WTC11 (cell line): ENCODE data around the gene SAMD8. TPM values are rescaled to one million over a fixed set of nuclear protein-coding genes. Genes with fewer than 3 reads are reported as not detected.

Source experiments
- ATAC-seq: fragments of 200-7000 bp; cut with Tn5 transposase; 2 replicates; pipeline ENCODE4 v1.10.0; 2021; ENCODE audit warnings: mild to moderate bottlenecking, moderate library complexity
- CTCF ChIA-PET: fragments of 300-600 bp; sonication (Branson Sonifier 250); formaldehyde crosslinking; loops from one replicate; lab custom pipeline; 2021; ENCODE audit warnings: antibody characterized with exemption; lab: Charles Lee
- POLR2A ChIA-PET: fragments of 350-600 bp; sonication (Branson Sonifier 250); formaldehyde crosslinking; loops from one replicate; lab custom pipeline; 2021; ENCODE audit warnings: antibody characterized with exemption; lab: Charles Lee
- DNase-seq: peaks from one replicate; pipeline ENCODE4 v3.0.0; 2021; ENCODE audit warnings: low spot score
- H3K27ac Mint-ChIP-seq: 2 replicates; pipeline ENCODE4 v1.8.0; 2021; ENCODE audit warnings: mixed read lengths
- H3K27me3 Mint-ChIP-seq: 2 replicates; pipeline ENCODE4 v1.8.0; 2021; ENCODE audit warnings: low read depth, mild to moderate bottlenecking, moderate library complexity, mixed read lengths
- H3K36me3 Mint-ChIP-seq: 2 replicates; pipeline ENCODE4 v1.8.0; 2021; ENCODE audit warnings: mixed read lengths
- H3K4me1 Mint-ChIP-seq: 2 replicates; pipeline ENCODE4 v1.8.0; 2022; ENCODE audit warnings: mixed read lengths
- H3K4me3 Mint-ChIP-seq: 2 replicates; pipeline ENCODE4 v1.8.0; 2021; ENCODE audit warnings: mild to moderate bottlenecking, moderate library complexity, mixed read lengths
- H3K9me3 Mint-ChIP-seq: 2 replicates; pipeline ENCODE4 v1.8.0; 2021; ENCODE audit warnings: mixed read lengths
- CBFB ChIP-seq: sonication (generic); formaldehyde crosslinking; IDR thresholded peaks from 2 replicates; pipeline ENCODE4 v1.8.1; 2022; ENCODE audit warnings: mild to moderate bottlenecking, low read depth, missing genetic modification reagents
- E2F1 ChIP-seq: sonication (generic); formaldehyde crosslinking; IDR thresholded peaks from 2 replicates; pipeline ENCODE4 v1.8.0; 2022; ENCODE audit warnings: mild to moderate bottlenecking, missing genetic modification reagents
- ELF4 ChIP-seq: sonication (generic); formaldehyde crosslinking; IDR thresholded peaks from 2 replicates; pipeline ENCODE4 v1.8.1; 2022; ENCODE audit warnings: low read depth, mild to moderate bottlenecking, moderate library complexity, missing genetic modification reagents
- ESRRA ChIP-seq: sonication (generic); formaldehyde crosslinking; IDR thresholded peaks from 2 replicates; pipeline ENCODE4 v1.8.1; 2022; ENCODE audit warnings: mild to moderate bottlenecking, missing genetic modification reagents, borderline replicate concordance
- FOXK1 ChIP-seq: sonication (generic); formaldehyde crosslinking; IDR thresholded peaks from 2 replicates; pipeline ENCODE4 v1.8.0; 2022; ENCODE audit warnings: mild to moderate bottlenecking, moderate library complexity, missing genetic modification reagents
- GRHL2 ChIP-seq: fragments of 250-450 bp; sonication (Bioruptor Pico); IDR thresholded peaks from 2 replicates; pipeline ENCODE4 v1.8.0; 2022; ENCODE audit warnings: mild to moderate bottlenecking, moderate library complexity; ENCODE audit not compliant: insufficient replicate concordance, severe bottlenecking
- IRF1 ChIP-seq: sonication (generic); formaldehyde crosslinking; IDR thresholded peaks from 2 replicates; pipeline ENCODE4 v1.8.0; 2023; ENCODE audit warnings: missing genetic modification reagents
- MAX ChIP-seq: sonication (generic); formaldehyde crosslinking; IDR thresholded peaks from 2 replicates; pipeline ENCODE4 v1.8.0; 2022; ENCODE audit warnings: mild to moderate bottlenecking, missing genetic modification reagents
- MXD4 ChIP-seq: fragments of 250-450 bp; sonication (Bioruptor Pico); IDR thresholded peaks from 2 replicates; pipeline ENCODE4 v1.8.0; 2021; ENCODE audit warnings: mild to moderate bottlenecking, moderate library complexity, borderline replicate concordance
- MYBL2 ChIP-seq: sonication (generic); formaldehyde crosslinking; IDR thresholded peaks from 2 replicates; pipeline ENCODE4 v1.8.1; 2023; ENCODE audit warnings: mild to moderate bottlenecking, moderate library complexity, missing genetic modification reagents
- NR3C1 ChIP-seq: sonication (generic); formaldehyde crosslinking; conservative IDR thresholded peaks from 2 replicates; pipeline ENCODE4 v1.8.1; 2023; ENCODE audit warnings: low read depth, mild to moderate bottlenecking, missing genetic modification reagents
- RELA ChIP-seq: sonication (generic); formaldehyde crosslinking; IDR thresholded peaks from 2 replicates; pipeline ENCODE4 v1.8.1; 2022; ENCODE audit warnings: missing genetic modification reagents, mild to moderate bottlenecking, borderline replicate concordance
- SMAD4 ChIP-seq: sonication (generic); formaldehyde crosslinking; IDR thresholded peaks from 2 replicates; pipeline ENCODE4 v1.8.0; 2022; ENCODE audit warnings: mild to moderate bottlenecking, missing genetic modification reagents
- SP1 ChIP-seq: sonication (generic); formaldehyde crosslinking; conservative IDR thresholded peaks from 2 replicates; pipeline ENCODE4 v1.8.1; 2022; ENCODE audit warnings: missing genetic modification reagents
- STAT6 ChIP-seq: sonication (generic); formaldehyde crosslinking; conservative IDR thresholded peaks from 2 replicates; pipeline ENCODE4 v1.8.1; 2023; ENCODE audit warnings: mild to moderate bottlenecking, low read depth, missing genetic modification reagents, moderate library complexity
- TEAD1 ChIP-seq: sonication (generic); formaldehyde crosslinking; IDR thresholded peaks from 2 replicates; pipeline ENCODE4 v1.8.0; 2022; ENCODE audit warnings: mild to moderate bottlenecking, missing genetic modification reagents
- TEAD4 ChIP-seq: sonication (generic); formaldehyde crosslinking; IDR thresholded peaks from 2 replicates; pipeline ENCODE4 v1.8.0; 2022; ENCODE audit warnings: mild to moderate bottlenecking, missing genetic modification reagents
- ZBTB21 ChIP-seq: sonication (generic); formaldehyde crosslinking; IDR thresholded peaks from 2 replicates; pipeline ENCODE4 v1.8.1; 2023; ENCODE audit warnings: mild to moderate bottlenecking, missing genetic modification reagents, borderline replicate concordance
- ZNF232 ChIP-seq: sonication (generic); formaldehyde crosslinking; IDR thresholded peaks from 2 replicates; pipeline ENCODE4 v1.8.0; 2022; ENCODE audit warnings: mild to moderate bottlenecking, missing genetic modification reagents
- ZNF423 ChIP-seq: fragments of 250-450 bp; sonication (Bioruptor Pico); IDR thresholded peaks from 2 replicates; pipeline ENCODE4 v2.1.2; 2022; ENCODE audit warnings: mild to moderate bottlenecking, moderate library complexity
- ZNF671 ChIP-seq: fragments of 250-450 bp; sonication (Bioruptor Pico); IDR thresholded peaks from 2 replicates; pipeline ENCODE4 v1.8.0; 2021; ENCODE audit warnings: mild to moderate bottlenecking
- total RNA-seq: library from RNA; stranded (reverse); gene quantifications from 3 replicates; pipeline ENCODE4 v1.2.3, GENCODE V29; 2021
- TF ChIP-seq, protein P1 (sequence below): sonication (generic); formaldehyde crosslinking; IDR thresholded peaks from 2 replicates; pipeline ENCODE4 v1.8.1; 2023; ENCODE audit warnings: mild to moderate bottlenecking, missing genetic modification reagents
- TF ChIP-seq, protein P2 (sequence below): sonication (generic); formaldehyde crosslinking; IDR thresholded peaks from 2 replicates; pipeline ENCODE4 v1.8.1; 2023; ENCODE audit warnings: mild to moderate bottlenecking, moderate library complexity, missing genetic modification reagents
- TF ChIP-seq, protein P3 (sequence below): sonication (generic); formaldehyde crosslinking; conservative IDR thresholded peaks from 2 replicates; pipeline ENCODE4 v1.8.1; 2022; ENCODE audit warnings: mild to moderate bottlenecking, missing genetic modification reagents
- TF ChIP-seq, protein P4 (sequence below): sonication (generic); formaldehyde crosslinking; IDR thresholded peaks from 2 replicates; pipeline ENCODE4 v1.8.1; 2022; ENCODE audit warnings: low read depth, missing genetic modification reagents, borderline replicate concordance

SAMD8 gene
- total RNA-seq, 1 experiment from 2014 or later = 23.0 TPM

GRCh38 chr10:75186310-75186709, 74.9 kb downstream of the SAMD8 start:
- no peak for ATAC-seq

GRCh38 chr10:75187961-75188426, 76.5 kb downstream of the SAMD8 start:
- peak; percentile 91 for ATAC-seq
- ChIA-PET POLR2A (interaction anchor here (0.5 to 1.3 kb wide), 7 partner anchors 9 to 309 kb away, joined by 3 to 14 read pairs (median 3); partner anchors contain the start of gene VDAC2), CTCF (interaction anchor here (0.5 to 5.5 kb wide), 29 partner anchors 9 to 977 kb away, joined by 3 to 145 read pairs (median 6); partner anchors contain the start of genes COMTD1, SAMD8 and VDAC2)
- H3K36me3 Mint-ChIP-seq = no peaks in the 10 kb centered on the region
- H3K27me3 Mint-ChIP-seq = no peaks in the 10 kb centered on the region
- peak overlapping the region; percentile 92 for H3K27ac Mint-ChIP-seq
- no peak overlapping the region for H3K4me3 Mint-ChIP-seq
- H3K4me1 Mint-ChIP-seq = peaks cover 38% of the 10 kb centered on the region
- no peaks in the 10 kb centered on the region for H3K9me3 Mint-ChIP-seq
- peak; percentile 58 for DNase-seq
- TF ChIP-seq TEAD1 (CRISPR knock-in tag) = peak; percentile 67
- TF ChIP-seq, protein P1, sequence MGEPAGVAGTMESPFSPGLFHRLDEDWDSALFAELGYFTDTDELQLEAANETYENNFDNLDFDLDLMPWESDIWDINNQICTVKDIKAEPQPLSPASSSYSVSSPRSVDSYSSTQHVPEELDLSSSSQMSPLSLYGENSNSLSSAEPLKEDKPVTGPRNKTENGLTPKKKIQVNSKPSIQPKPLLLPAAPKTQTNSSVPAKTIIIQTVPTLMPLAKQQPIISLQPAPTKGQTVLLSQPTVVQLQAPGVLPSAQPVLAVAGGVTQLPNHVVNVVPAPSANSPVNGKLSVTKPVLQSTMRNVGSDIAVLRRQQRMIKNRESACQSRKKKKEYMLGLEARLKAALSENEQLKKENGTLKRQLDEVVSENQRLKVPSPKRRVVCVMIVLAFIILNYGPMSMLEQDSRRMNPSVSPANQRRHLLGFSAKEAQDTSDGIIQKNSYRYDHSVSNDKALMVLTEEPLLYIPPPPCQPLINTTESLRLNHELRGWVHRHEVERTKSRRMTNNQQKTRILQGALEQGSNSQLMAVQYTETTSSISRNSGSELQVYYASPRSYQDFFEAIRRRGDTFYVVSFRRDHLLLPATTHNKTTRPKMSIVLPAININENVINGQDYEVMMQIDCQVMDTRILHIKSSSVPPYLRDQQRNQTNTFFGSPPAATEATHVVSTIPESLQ (CRISPR knock-in tag) = no peak
- no peak for TF ChIP-seq ZNF232 (CRISPR knock-in tag)
- no peak for TF ChIP-seq IRF1 (CRISPR knock-in tag)
- no peak for TF ChIP-seq CBFB
- no peak for TF ChIP-seq E2F1 (CRISPR knock-in tag)
- TF ChIP-seq, protein P2, sequence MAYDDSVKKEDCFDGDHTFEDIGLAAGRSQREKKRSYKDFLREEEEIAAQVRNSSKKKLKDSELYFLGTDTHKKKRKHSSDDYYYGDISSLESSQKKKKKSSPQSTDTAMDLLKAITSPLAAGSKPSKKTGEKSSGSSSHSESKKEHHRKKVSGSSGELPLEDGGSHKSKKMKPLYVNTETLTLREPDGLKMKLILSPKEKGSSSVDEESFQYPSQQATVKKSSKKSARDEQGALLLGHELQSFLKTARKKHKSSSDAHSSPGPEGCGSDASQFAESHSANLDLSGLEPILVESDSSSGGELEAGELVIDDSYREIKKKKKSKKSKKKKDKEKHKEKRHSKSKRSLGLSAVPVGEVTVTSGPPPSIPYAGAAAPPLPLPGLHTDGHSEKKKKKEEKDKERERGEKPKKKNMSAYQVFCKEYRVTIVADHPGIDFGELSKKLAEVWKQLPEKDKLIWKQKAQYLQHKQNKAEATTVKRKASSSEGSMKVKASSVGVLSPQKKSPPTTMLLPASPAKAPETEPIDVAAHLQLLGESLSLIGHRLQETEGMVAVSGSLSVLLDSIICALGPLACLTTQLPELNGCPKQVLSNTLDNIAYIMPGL (CRISPR knock-in tag) = no peak

More at GRCh38 chr10:75186310-75186709, 74.9 kb downstream of the SAMD8 start:
- TF ChIP-seq NR3C1 (CRISPR knock-in tag) = no peak
- TF ChIP-seq ESRRA (CRISPR knock-in tag) = no peak
- TF ChIP-seq STAT6 = no peak
- TF ChIP-seq ZBTB21 (CRISPR knock-in tag) = no peak
- no peak for TF ChIP-seq MXD4 (CRISPR knock-in tag)
- TF ChIP-seq, protein P3, sequence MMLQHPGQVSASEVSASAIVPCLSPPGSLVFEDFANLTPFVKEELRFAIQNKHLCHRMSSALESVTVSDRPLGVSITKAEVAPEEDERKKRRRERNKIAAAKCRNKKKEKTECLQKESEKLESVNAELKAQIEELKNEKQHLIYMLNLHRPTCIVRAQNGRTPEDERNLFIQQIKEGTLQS = no peak
- TF ChIP-seq ELF4 (CRISPR knock-in tag) = no peak
- TF ChIP-seq MAX (CRISPR knock-in tag) = no peak
- TF ChIP-seq GRHL2 (CRISPR knock-in tag) = no peak
- no peak for TF ChIP-seq FOXK1 (CRISPR knock-in tag)
- TF ChIP-seq ZNF671 (CRISPR knock-in tag) = no peak
- TF ChIP-seq, protein P4, sequence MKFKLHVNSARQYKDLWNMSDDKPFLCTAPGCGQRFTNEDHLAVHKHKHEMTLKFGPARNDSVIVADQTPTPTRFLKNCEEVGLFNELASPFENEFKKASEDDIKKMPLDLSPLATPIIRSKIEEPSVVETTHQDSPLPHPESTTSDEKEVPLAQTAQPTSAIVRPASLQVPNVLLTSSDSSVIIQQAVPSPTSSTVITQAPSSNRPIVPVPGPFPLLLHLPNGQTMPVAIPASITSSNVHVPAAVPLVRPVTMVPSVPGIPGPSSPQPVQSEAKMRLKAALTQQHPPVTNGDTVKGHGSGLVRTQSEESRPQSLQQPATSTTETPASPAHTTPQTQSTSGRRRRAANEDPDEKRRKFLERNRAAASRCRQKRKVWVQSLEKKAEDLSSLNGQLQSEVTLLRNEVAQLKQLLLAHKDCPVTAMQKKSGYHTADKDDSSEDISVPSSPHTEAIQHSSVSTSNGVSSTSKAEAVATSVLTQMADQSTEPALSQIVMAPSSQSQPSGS (CRISPR knock-in tag) = no peak
- TF ChIP-seq ZNF423 (CRISPR knock-in tag) = no peak
- TF ChIP-seq RELA = no peak
- TF ChIP-seq MYBL2 = no peak
- TF ChIP-seq SP1 (CRISPR knock-in tag) = no peak
- no peak for TF ChIP-seq TEAD4 (CRISPR knock-in tag)
- no peak for TF ChIP-seq SMAD4 (CRISPR knock-in tag)
- TF ChIP-seq E2F1 (CRISPR knock-in tag) = no peak
- Mint-ChIP-seq H3K9me3 (no peaks in the 10 kb centered on the region), H3K4me1 (peaks cover 33% of the 10 kb centered on the region), H3K27ac (peak overlapping the region; percentile 97), H3K4me3 (no peak overlapping the region), H3K36me3 (peaks cover 7% of the 10 kb centered on the region; the same call in 1 of the 2 replicates), H3K27me3 (no peaks in the 10 kb centered on the region)
- ChIA-PET CTCF (interaction anchor here (0.7 to 5.5 kb wide), 7 partner anchors 12 to 995 kb away, joined by 3 to 145 read pairs (median 36); partner anchors contain the start of genes COMTD1 and VDAC2), POLR2A (interaction anchor here (1.0 kb wide), 1 partner anchor 40 kb away, joined by 3 read pairs; no protein-coding TSS in a partner anchor)
- no peak for DNase-seq
